ENCODE results near the gene EIF4EBP2. TPM values are rescaled to one million over a fixed set of nuclear protein-coding genes. Genes with fewer than 3 reads are reported as not detected.

The EIF4EBP2 gene
- polyA plus RNA-seq, 3 donors = 26.3 to 93.8 (median 73.4) TPM

- WGBS (ENCODE audit: insufficient coverage) = no CpG with 5 or more reads among the region's 3 CpGs
- Histone ChIP-seq H3K4me1 (ENCODE audit: control insufficient read depth in 1 of 2, insufficient read depth in 2 of 2, low read length in 2 of 2) (peaks cover 14 to 21% of the 10 kb centered on the region in 2 donors), H3K9me3 (replicated peaks in 1 of 2; ENCODE audit: control insufficient read depth in 1 of 2, insufficient read depth in 1 of 2, low read length in 2 of 2) (no peaks in the 10 kb centered on the region), H3K4me3 (replicated peaks in 1 of 3; ENCODE audit: low read depth in 2 of 3, low read length in 3 of 3) (no peak overlapping the region), H3K4me2 (replicated peaks; ENCODE audit: extremely low read depth, low read length, poor library complexity, severe bottlenecking) (no peak overlapping the region), H3K9ac (ENCODE audit: insufficient read depth, low read length, poor library complexity, severe bottlenecking) (no peak overlapping the region), H2AFZ (ENCODE audit: insufficient read depth, low read depth, low read length, poor library complexity, severe bottlenecking) (no peak overlapping the region), H3K27ac (ENCODE audit: low read depth in 1 of 2, low read length in 2 of 2) (peak overlapping the region in 1 of 2 donors; percentile 52), H4K20me1 (ENCODE audit: insufficient read depth, low read length) (peaks cover 89% of the 10 kb centered on the region), H3K79me2 (ENCODE audit: insufficient read depth, low read length) (peaks cover 94% of the 10 kb centered on the region), H3K36me3 (replicated peaks in 1 of 2; ENCODE audit: control insufficient read depth in 1 of 2, insufficient read depth in 2 of 2, low read length in 2 of 2) (peaks cover 3 to 47% of the 10 kb centered on the region in 2 donors), H3K27me3 (ENCODE audit: control insufficient read depth in 2 of 2, insufficient read depth in 2 of 2, low read length in 2 of 2) (no peaks in the 10 kb centered on the region)
- no peak for TF ChIP-seq CTCF (IDR thresholded peaks at IDR 0.05)
- intact Hi-C loops (cut with micrococcal nuclease) = loop anchor here in 1 of 2 donors (10.0 kb wide), 1 partner anchor 265 kb away; the partner anchor contains the start of gene TYSND1
- no peaks in the 10 kb centered on the region for H3K27me3 Mint-ChIP-seq (ENCODE audit: low read depth in 3 of 3)
- H3K4me1 Mint-ChIP-seq = peaks cover 40% of the 10 kb centered on the region
- no peak for DNase-seq
- no peaks in the 10 kb centered on the region for H3K9me3 Mint-ChIP-seq
- peaks cover 18 to 40% of the 10 kb centered on the region in 2 donors for H3K36me3 Mint-ChIP-seq
- no peak overlapping the region for H3K27ac Mint-ChIP-seq
- no peak overlapping the region for H3K4me3 Mint-ChIP-seq
Observed at GRCh38 chr10:70409772-70410171, 5.8 kb downstream of the EIF4EBP2 start.

GRCh38 chr10:70410608-70411007 is 6.7 kb downstream of the EIF4EBP2 start:
- TF ChIP-seq CTCF (IDR thresholded peaks at IDR 0.05) = no peak
- H3K79me2 ChIP-seq (ENCODE audit: insufficient read depth, low read length) = peaks cover 94% of the 10 kb centered on the region
- peaks cover 89% of the 10 kb centered on the region for H4K20me1 ChIP-seq (ENCODE audit: insufficient read depth, low read length)
- H3K27me3 ChIP-seq (ENCODE audit: control insufficient read depth in 2 of 2, insufficient read depth in 2 of 2, low read length in 2 of 2) = no peaks in the 10 kb centered on the region
- H2AFZ ChIP-seq (ENCODE audit: insufficient read depth, low read depth, low read length, poor library complexity, severe bottlenecking) = no peak overlapping the region
- no peak overlapping the region for H3K4me3 ChIP-seq (replicated peaks in 1 of 3; ENCODE audit: low read depth in 2 of 3, low read length in 3 of 3)
- Mint-ChIP-seq H3K4me1 (peaks cover 32% of the 10 kb centered on the region), H3K9me3 (no peaks in the 10 kb centered on the region), H3K36me3 (peaks cover 23 to 45% of the 10 kb centered on the region in 2 donors), H3K27me3 (ENCODE audit: low read depth in 3 of 3) (no peaks in the 10 kb centered on the region), H3K27ac (peak overlapping the region in 1 of 7 donors; percentile 33), H3K4me3 (no peak overlapping the region)
- peaks cover 12 to 13% of the 10 kb centered on the region in 2 donors for H3K4me1 ChIP-seq (ENCODE audit: control insufficient read depth in 1 of 2, insufficient read depth in 2 of 2, low read length in 2 of 2)
- intact Hi-C loops (cut with micrococcal nuclease) = no loop called here
- no peak overlapping the region for H3K27ac ChIP-seq (ENCODE audit: low read depth in 1 of 2, low read length in 2 of 2)
- no peak overlapping the region for H3K9ac ChIP-seq (ENCODE audit: insufficient read depth, low read length, poor library complexity, severe bottlenecking)
- no peak overlapping the region for H3K4me2 ChIP-seq (replicated peaks; ENCODE audit: extremely low read depth, low read length, poor library complexity, severe bottlenecking)
- H3K36me3 ChIP-seq (replicated peaks in 1 of 2; ENCODE audit: control insufficient read depth in 1 of 2, insufficient read depth in 2 of 2, low read length in 2 of 2) = peaks cover 3 to 54% of the 10 kb centered on the region in 2 donors
- WGBS (ENCODE audit: insufficient coverage) = no CpG with 5 or more reads among the region's 1 CpG
- DNase-seq = no peak
- no peaks in the 10 kb centered on the region for H3K9me3 ChIP-seq (replicated peaks in 1 of 2; ENCODE audit: control insufficient read depth in 1 of 2, insufficient read depth in 1 of 2, low read length in 2 of 2)
